A673 (cell line): ENCODE results near the gene DNAH1.
A peak's percentile ranks its signal among the peaks of the same experiment; 100 is the strongest.

Experiments used
- CTCF ChIP-seq: fragments of 300-800, 200-600 bp; sonication (generic); conservative IDR thresholded peaks from 2 replicates; pipeline ENCODE4 v1.5.1; 2017; ENCODE audit warnings: low read depth, mild to moderate bottlenecking, antibody characterized with exemption, low read length, moderate library complexity, mixed read lengths
- EZH2 ChIP-seq: fragments of 200-600 bp; sonication (generic); IDR thresholded peaks from 2 replicates; pipeline ENCODE4 v1.6.1; 2017; ENCODE audit warnings: borderline replicate concordance, low read depth, mild to moderate bottlenecking, mixed read lengths, antibody characterized with exemption, low read length; ENCODE audit not compliant: poor library complexity, severe bottlenecking

GRCh38 chr3:52388348-52388821 is 72.3 kb downstream of the DNAH1 start:
- TF ChIP-seq CTCF (0 out of 2 replicates have a peak, but pooled peaks have one; percentile 19), EZH2 (no peak)
